Trophoblast cell (in vitro differentiated cells and primary cell): ENCODE measurements around the gene SEC61A2.

Experiments used
- DNase-seq, 2 donors: peaks; one replicate each; pipeline ENCODE4 v3.0.0-alpha.2; 2016
- H2AFZ ChIP-seq: 2 replicates; pipeline ENCODE4 v1.6.1; 2013; ENCODE audit warnings: low read length, moderate library complexity, mild to moderate bottlenecking; ENCODE audit not compliant: insufficient read depth, poor library complexity
- H2AK5ac ChIP-seq: 2 replicates; pipeline ENCODE4 v1.6.1; 2013; ENCODE audit warnings: mild to moderate bottlenecking, low read length
- H2BK120ac ChIP-seq: 2 replicates; pipeline ENCODE4 v1.6.1; 2013; ENCODE audit warnings: low read length, mild to moderate bottlenecking, moderate library complexity; ENCODE audit not compliant: insufficient read depth, poor library complexity
- H2BK12ac ChIP-seq: 2 replicates; pipeline ENCODE4 v1.6.1; 2013; ENCODE audit warnings: mild to moderate bottlenecking, low read length, moderate library complexity
- H2BK5ac ChIP-seq: 2 replicates; pipeline ENCODE4 v1.6.1; 2013; ENCODE audit warnings: low read length, low read depth, moderate library complexity, mild to moderate bottlenecking; ENCODE audit not compliant: poor library complexity
- H3K14ac ChIP-seq: 2 replicates; pipeline ENCODE4 v1.6.1; 2013; ENCODE audit warnings: mild to moderate bottlenecking, low read length
- H3K18ac ChIP-seq: 2 replicates; pipeline ENCODE4 v1.6.1; 2013; ENCODE audit warnings: mild to moderate bottlenecking, low read length
- H3K23ac ChIP-seq: 2 replicates; pipeline ENCODE4 v1.6.1; 2013; ENCODE audit warnings: low read length
- H3K27ac ChIP-seq: 2 replicates; pipeline ENCODE4 v1.5.1; 2013; ENCODE audit warnings: low read depth, mild to moderate bottlenecking, inconsistent platforms, low read length, moderate library complexity
- H3K27me3 ChIP-seq: 2 replicates; pipeline ENCODE4 v1.6.1; 2013; ENCODE audit warnings: inconsistent platforms, mild to moderate bottlenecking, low read length, moderate library complexity; ENCODE audit not compliant: insufficient read depth
- H3K36me3 ChIP-seq, 2 experiments: 1 replicate in 1 of 2; 2 replicates in 1 of 2; pipeline ENCODE4 v1.6.1; 2013; ENCODE audit warnings: low read length in 2 of 2, mild to moderate bottlenecking in 2 of 2, moderate library complexity in 1 of 2; ENCODE audit not compliant: insufficient read depth in 2 of 2, control insufficient read depth in 1 of 2
- H3K4ac ChIP-seq: 2 replicates; pipeline ENCODE4 v1.6.1; 2013; ENCODE audit warnings: low read depth, mild to moderate bottlenecking, low read length, moderate library complexity
- H3K4me1 ChIP-seq, 2 experiments: 1 replicate in 1 of 2; 2 replicates in 1 of 2; pipeline ENCODE4 v1.6.1; 2013; ENCODE audit warnings: low read length in 2 of 2, mild to moderate bottlenecking in 2 of 2, moderate library complexity in 1 of 2; ENCODE audit not compliant: insufficient read depth in 2 of 2, control insufficient read depth in 1 of 2
- H3K4me2 ChIP-seq: 2 replicates; pipeline ENCODE4 v1.6.1; 2013; ENCODE audit warnings: inconsistent platforms, mild to moderate bottlenecking, low read length, moderate library complexity
- H3K4me3 ChIP-seq: 2 replicates; pipeline ENCODE4 v1.5.1; 2013; ENCODE audit warnings: mild to moderate bottlenecking, low read depth, low read length, inconsistent platforms
- H3K79me1 ChIP-seq: one replicate; pipeline ENCODE4 v1.6.1; 2013; ENCODE audit warnings: low read length
- H3K79me2 ChIP-seq: 2 replicates; pipeline ENCODE4 v1.6.1; 2013; ENCODE audit warnings: low read length, mild to moderate bottlenecking; ENCODE audit not compliant: control insufficient read depth, insufficient read depth, poor library complexity
- H3K9ac ChIP-seq: 2 replicates; pipeline ENCODE4 v1.6.1; 2013; ENCODE audit warnings: mild to moderate bottlenecking, low read length
- H3K9me3 ChIP-seq: 2 replicates; pipeline ENCODE4 v1.6.1; 2013; ENCODE audit warnings: low read depth, mild to moderate bottlenecking, control low read depth, inconsistent platforms, low read length; ENCODE audit not compliant: insufficient read depth
- H4K12ac ChIP-seq: 2 replicates; pipeline ENCODE4 v1.6.1; 2013; ENCODE audit warnings: low read depth, mild to moderate bottlenecking, low read length, moderate library complexity
- H4K8ac ChIP-seq: 2 replicates; pipeline ENCODE4 v1.6.1; 2013; ENCODE audit warnings: low read depth, mild to moderate bottlenecking, low read length, moderate library complexity
- H4K91ac ChIP-seq: one replicate; pipeline ENCODE4 v1.6.1; 2013; ENCODE audit warnings: low read depth, mild to moderate bottlenecking, low read length, moderate library complexity
- WGBS: extraction: QIAGEN DNeasy Blood & Tissue Kit; methylation state at CpG from one replicate; pipeline ENCODE4 v1.1.7; 2013; ENCODE audit warnings: missing lambda C conversion rate; ENCODE audit not compliant: insufficient read length, insufficient coverage; ENCODE audit errors: extremely low coverage; 5-methylcytosine and 5-hydroxymethylcytosine counted together

SEC61A2 gene

GRCh38 chr10:12207114-12207513, 77.6 kb downstream of the SEC61A2 start:
- Histone ChIP-seq H2BK12ac (no peak overlapping the region), H3K4me2 (no peak overlapping the region), H3K4me3 (no peak overlapping the region), H2BK120ac (no peak overlapping the region), H3K27me3 (no peaks in the 10 kb centered on the region), H3K27ac (no peak overlapping the region), H2AK5ac (no peak overlapping the region), H4K12ac (no peak overlapping the region), H3K23ac (no peak overlapping the region), H3K36me3 (peaks cover 28 to 31% of the 10 kb centered on the region in 2 experiments), H2AFZ (no peak overlapping the region), H3K14ac (no peak overlapping the region), H3K79me2 (no peaks in the 10 kb centered on the region), H2BK5ac (no peak overlapping the region), H3K79me1 (no peaks in the 10 kb centered on the region), H4K8ac (no peak overlapping the region), H3K4ac (no peak overlapping the region), H3K18ac (no peak overlapping the region), H3K9ac (no peak overlapping the region), H3K4me1 (no peaks in the 10 kb centered on the region), H3K9me3 (no peaks in the 10 kb centered on the region), H4K91ac (no peak overlapping the region)
- no CpG with 5 or more reads among the region's 3 CpGs for WGBS
- no peak for DNase-seq

GRCh38 chr10:12208460-12208859, 79.0 kb downstream of the SEC61A2 start:
- Histone ChIP-seq H3K18ac (no peak overlapping the region), H3K36me3 (peaks cover 28% of the 10 kb centered on the region in 2 experiments), H3K4me3 (no peak overlapping the region), H3K9ac (no peak overlapping the region), H3K23ac (no peak overlapping the region), H2AFZ (no peak overlapping the region), H3K79me1 (no peaks in the 10 kb centered on the region), H3K27ac (no peak overlapping the region), H3K9me3 (no peaks in the 10 kb centered on the region), H3K4ac (no peak overlapping the region), H4K12ac (no peak overlapping the region), H3K4me2 (no peak overlapping the region), H3K14ac (no peak overlapping the region), H2BK120ac (no peak overlapping the region), H3K79me2 (no peaks in the 10 kb centered on the region), H4K91ac (no peak overlapping the region), H3K27me3 (no peaks in the 10 kb centered on the region), H2BK12ac (no peak overlapping the region), H4K8ac (no peak overlapping the region), H2BK5ac (no peak overlapping the region), H3K4me1 (no peaks in the 10 kb centered on the region), H2AK5ac (no peak overlapping the region)
- no peak for DNase-seq
- no CpG with 5 or more reads among the region's 5 CpGs for WGBS

DNA sequence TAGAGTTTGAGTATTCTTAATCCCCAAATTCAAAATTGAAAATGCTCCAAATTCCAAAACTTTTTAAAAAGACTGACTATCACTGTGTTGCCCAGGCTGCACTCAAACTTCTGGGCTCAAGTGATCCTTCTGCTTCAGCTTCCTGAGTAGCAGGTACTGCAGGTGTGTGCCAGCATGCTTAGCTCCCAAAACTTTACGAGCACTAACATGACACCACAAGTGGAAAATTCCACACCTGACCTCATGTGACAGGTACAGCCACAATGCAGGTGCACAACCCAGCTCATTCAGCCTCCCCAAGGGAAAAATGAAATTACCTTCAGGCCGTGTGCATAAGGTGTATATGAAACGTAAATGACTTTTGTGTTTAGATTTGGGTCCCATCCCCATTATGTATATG, 83.0 kb downstream of the SEC61A2 start:
- Histone ChIP-seq H2AK5ac (no peak overlapping the region), H3K23ac (no peak overlapping the region), H3K4me1 (no peaks in the 10 kb centered on the region), H2BK12ac (no peak overlapping the region), H4K12ac (no peak overlapping the region), H3K4ac (no peak overlapping the region), H3K79me2 (no peaks in the 10 kb centered on the region), H3K36me3 (peaks cover 26 to 29% of the 10 kb centered on the region in 2 experiments), H3K27me3 (no peaks in the 10 kb centered on the region), H2AFZ (no peak overlapping the region), H3K9me3 (no peaks in the 10 kb centered on the region), H3K9ac (no peak overlapping the region), H2BK120ac (no peak overlapping the region), H3K4me3 (no peak overlapping the region), H4K8ac (no peak overlapping the region), H3K14ac (no peak overlapping the region), H3K18ac (no peak overlapping the region), H3K4me2 (no peak overlapping the region), H3K79me1 (no peaks in the 10 kb centered on the region), H4K91ac (no peak overlapping the region), H2BK5ac (no peak overlapping the region), H3K27ac (no peak overlapping the region)
- no CpG with 5 or more reads among the region's 3 CpGs for WGBS
- DNase-seq = no peak

DNA sequence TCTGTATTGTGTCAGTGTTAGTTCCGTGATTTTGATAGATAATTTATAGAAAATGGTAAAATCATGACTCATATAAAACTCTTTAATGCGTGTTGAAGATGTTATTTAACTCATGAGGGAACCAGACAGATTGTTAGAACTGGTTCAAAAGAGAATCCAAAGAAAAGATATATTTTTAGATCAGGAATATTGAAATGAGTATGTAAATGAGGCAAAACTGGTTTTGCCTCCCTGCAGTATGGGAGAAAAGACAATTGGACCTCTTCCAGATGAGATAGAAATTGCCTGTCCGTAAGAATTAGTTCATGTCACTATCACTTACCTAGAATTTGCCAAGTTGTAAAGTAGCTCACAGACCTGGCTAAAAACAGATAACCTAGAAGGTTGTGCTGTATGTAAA, 84.1 kb downstream of the SEC61A2 start:
- H3K27ac ChIP-seq = no peak overlapping the region
- H3K4me1 ChIP-seq = no peaks in the 10 kb centered on the region
- WGBS = no CpG with 5 or more reads among the region's 3 CpGs

More for the DNA sequence above, 84.1 kb downstream of the SEC61A2 start:
- Histone ChIP-seq H3K4me3 (no peak overlapping the region), H2BK12ac (no peak overlapping the region), H3K36me3 (peaks cover 28 to 32% of the 10 kb centered on the region in 2 experiments), H2AK5ac (no peak overlapping the region), H4K91ac (no peak overlapping the region), H4K12ac (no peak overlapping the region), H3K4me2 (no peak overlapping the region), H3K27me3 (no peaks in the 10 kb centered on the region), H3K4ac (no peak overlapping the region), H2AFZ (no peak overlapping the region), H3K18ac (no peak overlapping the region), H3K79me1 (no peaks in the 10 kb centered on the region), H4K8ac (no peak overlapping the region), H3K9ac (no peak overlapping the region), H2BK120ac (no peak overlapping the region), H3K79me2 (no peaks in the 10 kb centered on the region), H3K14ac (no peak overlapping the region), H2BK5ac (no peak overlapping the region), H3K23ac (no peak overlapping the region), H3K9me3 (no peaks in the 10 kb centered on the region)
- DNase-seq = no peak
